Measurements from ENCODE around the gene YDJC.
A peak's percentile ranks its signal among the peaks of the same experiment; 100 is the strongest.
"Not testable (repeated sequence)": the region's sequence is repeated elsewhere in the genome, so short reads cannot be mapped to it uniquely, and the experiment has no call there.

The YDJC gene

DNA sequence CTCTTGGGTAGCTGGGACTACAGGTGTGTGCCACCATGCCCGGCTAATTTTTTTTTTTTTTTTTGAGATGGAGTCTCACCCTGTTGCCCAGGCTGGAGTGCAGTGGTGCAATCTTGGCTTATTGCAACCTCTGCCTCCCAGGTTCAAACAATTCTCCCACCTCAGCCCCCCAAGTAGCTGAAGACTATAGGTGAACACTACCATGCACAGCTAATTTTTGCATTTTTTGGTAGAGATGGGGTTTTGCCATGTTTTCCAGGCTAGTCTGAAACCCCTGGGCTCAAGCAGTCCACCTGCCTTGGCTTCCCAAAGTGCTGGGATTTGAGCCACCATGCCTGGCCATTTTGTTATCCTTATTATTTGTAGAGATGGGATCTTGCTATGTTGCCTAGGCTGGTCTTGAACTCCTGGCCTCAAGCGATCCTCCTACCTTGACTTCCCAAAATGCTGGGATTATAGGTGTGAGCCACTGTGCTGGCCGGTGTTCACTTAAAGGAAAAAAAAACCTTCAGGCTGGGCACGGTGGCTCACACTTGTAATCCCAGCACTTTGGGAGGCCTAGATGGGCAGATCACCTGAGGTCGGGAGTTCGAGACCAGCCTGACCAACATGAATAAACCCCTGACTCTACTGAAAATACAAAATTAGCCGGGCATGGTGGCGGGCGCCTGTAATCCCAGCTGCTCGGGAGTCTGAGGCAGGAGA, 48.7 kb downstream of the YDJC start:
- not testable (repeated sequence) for H4K8ac ChIP-seq (ENCODE audit: low read length); H4K91ac ChIP-seq (ENCODE audit: low read length); H2BK15ac ChIP-seq (ENCODE audit: low read depth, poor library complexity, severe bottlenecking); H3K4ac ChIP-seq (ENCODE audit: low read depth in 1 of 2, low read length in 2 of 2); H2AK5ac ChIP-seq (ENCODE audit: low read length, severe bottlenecking); H3K27ac ChIP-seq (ENCODE audit: low read length, poor library complexity, severe bottlenecking); H3K79me1 ChIP-seq (replicated peaks; ENCODE audit: low read length, poor library complexity, severe bottlenecking); H3K23ac ChIP-seq (ENCODE audit: low read length in 2 of 2); H3K9ac ChIP-seq (ENCODE audit: low read length); H3K4me3 ChIP-seq (ENCODE audit: insufficient read depth in 1 of 2, low read depth in 1 of 2, low read length in 2 of 2); H3K27me3 ChIP-seq (ENCODE audit: control insufficient read depth in 1 of 2, insufficient read depth in 1 of 2, low read length in 2 of 2); H3K9me3 ChIP-seq (ENCODE audit: control insufficient read depth, low read length); H2BK5ac ChIP-seq (ENCODE audit: low read depth, low read length, poor library complexity, severe bottlenecking); DNase-seq; H2AFZ ChIP-seq (ENCODE audit: low read depth, low read length); H2BK120ac ChIP-seq (ENCODE audit: low read depth, low read length); H3K4me2 ChIP-seq (ENCODE audit: low read length, poor library complexity, severe bottlenecking); H2BK12ac ChIP-seq (ENCODE audit: low read length in 2 of 2); H3K14ac ChIP-seq (ENCODE audit: low read length in 2 of 2)
- peak overlapping the region in 1 of 2 experiments; percentile 7 for H3K18ac ChIP-seq (ENCODE audit: low read depth in 1 of 2, low read length in 2 of 2)
- WGBS, result 96% methylated on average over 10 of the region's 10 CpGs
- H3K36me3 ChIP-seq (ENCODE audit: control insufficient read depth in 1 of 2, insufficient read depth in 2 of 2, low read depth in 1 of 2, low read length in 2 of 2), result peaks cover 3 to 13% of the 10 kb centered on the region in 2 experiments
- peaks cover 10% of the 10 kb centered on the region for H3K4me1 ChIP-seq (ENCODE audit: control insufficient read depth, insufficient read depth, low read depth, low read length)

DNA sequence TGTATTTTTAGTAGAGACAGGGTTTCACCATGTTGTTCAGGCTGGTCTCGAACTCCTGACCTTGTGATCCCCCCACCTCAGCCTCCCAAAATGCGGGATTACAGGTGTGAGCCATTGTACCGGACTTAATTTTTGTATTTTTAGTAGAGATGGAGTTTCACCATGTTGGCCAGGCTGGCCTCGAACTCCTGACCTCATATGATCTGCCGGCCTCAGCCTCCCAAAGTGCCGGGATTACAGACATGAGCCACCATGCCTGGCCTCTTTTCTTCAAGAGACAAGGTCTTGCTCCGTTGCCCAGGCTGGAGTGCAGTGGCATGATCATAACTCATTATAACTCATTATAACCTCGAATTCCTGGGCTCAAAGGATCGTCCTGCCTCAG, 49.2 kb downstream of the YDJC start:
- not testable (repeated sequence) for H3K23ac ChIP-seq (ENCODE audit: low read length in 2 of 2); H3K27ac ChIP-seq (ENCODE audit: low read length, poor library complexity, severe bottlenecking); H4K8ac ChIP-seq (ENCODE audit: low read length); H4K91ac ChIP-seq (ENCODE audit: low read length); H3K4me3 ChIP-seq (ENCODE audit: insufficient read depth in 1 of 2, low read depth in 1 of 2, low read length in 2 of 2); H3K18ac ChIP-seq (ENCODE audit: low read depth in 1 of 2, low read length in 2 of 2); H2BK120ac ChIP-seq (ENCODE audit: low read depth, low read length); DNase-seq; H3K27me3 ChIP-seq (ENCODE audit: control insufficient read depth in 1 of 2, insufficient read depth in 1 of 2, low read length in 2 of 2); H2BK5ac ChIP-seq (ENCODE audit: low read depth, low read length, poor library complexity, severe bottlenecking); H3K4ac ChIP-seq (ENCODE audit: low read depth in 1 of 2, low read length in 2 of 2); H3K9ac ChIP-seq (ENCODE audit: low read length); H3K4me2 ChIP-seq (ENCODE audit: low read length, poor library complexity, severe bottlenecking); H3K14ac ChIP-seq (ENCODE audit: low read length in 2 of 2); H2AK5ac ChIP-seq (ENCODE audit: low read length, severe bottlenecking); H2BK12ac ChIP-seq (ENCODE audit: low read length in 2 of 2); H3K79me1 ChIP-seq (replicated peaks; ENCODE audit: low read length, poor library complexity, severe bottlenecking); H2BK15ac ChIP-seq (ENCODE audit: low read depth, poor library complexity, severe bottlenecking); H3K9me3 ChIP-seq (ENCODE audit: control insufficient read depth, low read length); H2AFZ ChIP-seq (ENCODE audit: low read depth, low read length)
- Histone ChIP-seq H3K36me3 (ENCODE audit: control insufficient read depth in 1 of 2, insufficient read depth in 2 of 2, low read depth in 1 of 2, low read length in 2 of 2) (peaks cover 1 to 13% of the 10 kb centered on the region in 2 experiments), H3K4me1 (ENCODE audit: control insufficient read depth, insufficient read depth, low read depth, low read length) (peaks cover 10% of the 10 kb centered on the region)
- WGBS, result 95% methylated on average over 6 of the region's 9 CpGs

DNA sequence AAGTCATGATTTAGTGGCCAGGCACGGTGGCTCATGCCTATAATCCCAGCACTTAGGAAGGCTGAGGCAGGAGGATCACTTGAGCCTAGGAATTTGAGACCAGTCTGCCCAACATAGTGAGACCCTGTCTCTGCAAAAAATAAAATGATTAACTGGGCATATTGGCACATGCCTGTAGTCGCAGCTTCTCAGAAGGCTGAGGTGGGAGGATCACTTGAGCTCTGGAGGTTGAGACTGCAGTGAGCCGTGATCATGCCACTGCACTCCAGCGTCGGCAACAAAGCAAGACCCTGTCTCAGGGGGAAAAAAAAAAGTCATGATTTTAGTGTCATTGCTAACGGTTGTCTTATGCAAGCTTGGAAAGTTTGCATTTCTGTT, 50.4 kb downstream of the YDJC start:
- Histone ChIP-seq H3K4ac (ENCODE audit: low read depth in 1 of 2, low read length in 2 of 2) (no peak overlapping the region), H3K4me3 (ENCODE audit: insufficient read depth in 1 of 2, low read depth in 1 of 2, low read length in 2 of 2) (no peak overlapping the region), H3K27ac (ENCODE audit: low read length, poor library complexity, severe bottlenecking) (no peak overlapping the region), H3K27me3 (ENCODE audit: control insufficient read depth in 1 of 2, insufficient read depth in 1 of 2, low read length in 2 of 2) (no peaks in the 10 kb centered on the region), H3K4me1 (ENCODE audit: control insufficient read depth, insufficient read depth, low read depth, low read length) (peaks cover 13% of the 10 kb centered on the region), H2AFZ (ENCODE audit: low read depth, low read length) (no peak overlapping the region), H2BK15ac (ENCODE audit: low read depth, poor library complexity, severe bottlenecking) (no peak overlapping the region), H2AK5ac (ENCODE audit: low read length, severe bottlenecking) (no peak overlapping the region), H3K4me2 (ENCODE audit: low read length, poor library complexity, severe bottlenecking) (no peak overlapping the region), H3K23ac (ENCODE audit: low read length in 2 of 2) (no peak overlapping the region), H3K18ac (ENCODE audit: low read depth in 1 of 2, low read length in 2 of 2) (no peak overlapping the region), H2BK12ac (ENCODE audit: low read length in 2 of 2) (no peak overlapping the region), H3K14ac (ENCODE audit: low read length in 2 of 2) (no peak overlapping the region), H4K8ac (ENCODE audit: low read length) (no peak overlapping the region), H4K91ac (ENCODE audit: low read length) (no peak overlapping the region), H3K79me1 (replicated peaks; ENCODE audit: low read length, poor library complexity, severe bottlenecking) (no peaks in the 10 kb centered on the region), H3K36me3 (ENCODE audit: control insufficient read depth in 1 of 2, insufficient read depth in 2 of 2, low read depth in 1 of 2, low read length in 2 of 2) (peaks cover 0 to 8% of the 10 kb centered on the region in 2 experiments), H2BK120ac (ENCODE audit: low read depth, low read length) (no peak overlapping the region), H3K9ac (ENCODE audit: low read length) (no peak overlapping the region), H3K9me3 (ENCODE audit: control insufficient read depth, low read length) (no peaks in the 10 kb centered on the region), H2BK5ac (ENCODE audit: low read depth, low read length, poor library complexity, severe bottlenecking) (no peak overlapping the region)
- 86% methylated on average over 6 of the region's 6 CpGs for WGBS
- DNase-seq, result no peak

Small RNA genes within 50 kb of the gene (small RNA-seq; reads per million reads assigned to genes)
- 915 reads per million, percentile 97 among the genes with 10 or more reads in this experiment for gene MIR301B (ENCODE audit: low read depth)

All from mesenchymal stem cell (in vitro differentiated cells and primary cell).